Lung (tissue), 12 donors: Measurements from ENCODE around the gene OR10K1. TPM values are rescaled to one million over a fixed set of nuclear protein-coding genes. Genes with fewer than 3 reads are reported as not detected.
"Not testable (repeated sequence)": the region's sequence is repeated elsewhere in the genome, so short reads cannot be mapped to it uniquely, and the experiment has no call there.

ENCODE experiments used
- ATAC-seq: fragments of 200-7000 bp; cut with Tn5 transposase; one replicate; pipeline ENCODE4 v1.9.1; 2020; ENCODE audit warnings: moderate number of reproducible peaks; ENCODE audit not compliant: insufficient read depth, low FRiP score
- DNase-seq, 3 donors: peaks; one replicate each; pipeline ENCODE4 v3.0.0-alpha.2; 2013 to 2017
- H3K27ac ChIP-seq, 2 donors: one replicate each; pipeline ENCODE4 v1.5.1; 2013; ENCODE audit warnings: mild to moderate bottlenecking in 2 of 2, moderate library complexity in 2 of 2, control low read depth in 1 of 2, inconsistent platforms in 1 of 2, low read depth in 1 of 2, low read length in 1 of 2
- H3K27me3 ChIP-seq, 3 donors: one replicate each; pipeline ENCODE4 v1.5.1; 2013; ENCODE audit warnings: low read length in 2 of 3; ENCODE audit not compliant: control insufficient read depth in 3 of 3, insufficient read depth in 3 of 3
- H3K36me3 ChIP-seq, 4 donors: one replicate each; pipeline ENCODE4 v1.5.1; 2013; ENCODE audit warnings: low read length in 4 of 4, mild to moderate bottlenecking in 1 of 4, moderate library complexity in 1 of 4; ENCODE audit not compliant: control insufficient read depth in 4 of 4, insufficient read depth in 4 of 4
- H3K4me1 ChIP-seq, 5 donors: one replicate each; pipeline ENCODE4 v1.5.1; 2013; ENCODE audit warnings: low read length in 5 of 5, mild to moderate bottlenecking in 2 of 5, moderate library complexity in 1 of 5; ENCODE audit not compliant: control insufficient read depth in 5 of 5, insufficient read depth in 5 of 5
- H3K4me3 ChIP-seq: one replicate; pipeline ENCODE4 v1.5.1; 2013; ENCODE audit warnings: mild to moderate bottlenecking, control low read depth, moderate library complexity
- H3K9ac ChIP-seq, 2 donors: one replicate each; pipeline ENCODE4 v1.5.1; 2013; ENCODE audit warnings: low read length in 2 of 2, control low read depth in 1 of 2; ENCODE audit not compliant: insufficient read depth in 1 of 2
- H3K9me3 ChIP-seq, 4 donors: one replicate each; pipeline ENCODE4 v1.5.1; 2013; ENCODE audit warnings: low read length in 3 of 4, mild to moderate bottlenecking in 1 of 4, moderate library complexity in 1 of 4; ENCODE audit not compliant: control insufficient read depth in 4 of 4, insufficient read depth in 3 of 4
- WGBS, 2 donors: extraction: QIAGEN DNeasy Blood & Tissue Kit; methylation state at CpG; one replicate each; pipeline ENCODE4 v1.1.7; 2013; 5-methylcytosine and 5-hydroxymethylcytosine counted together
- polyA plus RNA-seq, 2 donors: library from polyadenylated mRNA; stranded (reverse); fragments of 200-250 nt; gene quantifications; one replicate each; pipeline ENCODE4 v1.2.1, GENCODE V29; 2013
- total RNA-seq, 2 donors: library from RNA; depleted of rRNA in 1 of 2; stranded (reverse); fragments of >200 nt in 1 of 2; gene quantifications; one replicate each; pipeline ENCODE4 v1.2.1, GENCODE V29; 2014 to 2021
- TF ChIP-seq, protein P1 (sequence below): IDR thresholded peaks from 2 replicates; pipeline ENCODE4 v1.5.1; 2012; ENCODE audit warnings: mild to moderate bottlenecking; ENCODE audit errors: control extremely low read depth, extremely low read depth
- donor health status: control.
- donor health status: control.
- donor health status: Bipolar disorder and iron deficiency.
- donor health status: healthy.
- donor health status: DM: yes; HTN: yes; CAD: no.

Gene OR10K1
- total and polyA plus RNA-seq, 4 donors: not detected

DNA sequence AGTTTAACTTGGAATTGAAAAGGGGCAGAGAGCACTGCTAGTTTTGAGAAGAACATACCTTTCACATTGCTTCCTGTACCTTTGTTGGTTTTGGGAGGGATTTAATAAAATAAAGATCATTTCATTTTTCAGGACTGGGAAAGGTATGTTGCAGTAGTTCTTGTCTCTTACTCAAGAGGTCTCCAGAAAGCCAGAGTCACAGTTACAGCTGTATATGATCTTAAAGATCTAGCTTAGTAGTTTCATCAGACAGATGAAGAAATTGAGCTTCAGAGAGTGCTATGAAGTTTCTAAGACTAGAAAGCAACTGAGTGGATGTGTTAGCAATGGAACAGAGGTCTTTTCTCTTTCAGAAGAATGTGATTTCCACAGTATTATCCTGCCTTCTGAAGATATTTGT lies 36.6 kb upstream of the OR10K1 start:
- no peak overlapping the region for H3K4me3 ChIP-seq
- H3K27ac ChIP-seq: no peak overlapping the region
- ATAC-seq: no peak
- no peaks in the 10 kb centered on the region for H3K27me3 ChIP-seq
- no peak overlapping the region for H3K9ac ChIP-seq
- H3K9me3 ChIP-seq: no peaks in the 10 kb centered on the region
- no peaks in the 10 kb centered on the region for H3K4me1 ChIP-seq
- H3K36me3 ChIP-seq: no peaks in the 10 kb centered on the region
- TF ChIP-seq, protein P1, sequence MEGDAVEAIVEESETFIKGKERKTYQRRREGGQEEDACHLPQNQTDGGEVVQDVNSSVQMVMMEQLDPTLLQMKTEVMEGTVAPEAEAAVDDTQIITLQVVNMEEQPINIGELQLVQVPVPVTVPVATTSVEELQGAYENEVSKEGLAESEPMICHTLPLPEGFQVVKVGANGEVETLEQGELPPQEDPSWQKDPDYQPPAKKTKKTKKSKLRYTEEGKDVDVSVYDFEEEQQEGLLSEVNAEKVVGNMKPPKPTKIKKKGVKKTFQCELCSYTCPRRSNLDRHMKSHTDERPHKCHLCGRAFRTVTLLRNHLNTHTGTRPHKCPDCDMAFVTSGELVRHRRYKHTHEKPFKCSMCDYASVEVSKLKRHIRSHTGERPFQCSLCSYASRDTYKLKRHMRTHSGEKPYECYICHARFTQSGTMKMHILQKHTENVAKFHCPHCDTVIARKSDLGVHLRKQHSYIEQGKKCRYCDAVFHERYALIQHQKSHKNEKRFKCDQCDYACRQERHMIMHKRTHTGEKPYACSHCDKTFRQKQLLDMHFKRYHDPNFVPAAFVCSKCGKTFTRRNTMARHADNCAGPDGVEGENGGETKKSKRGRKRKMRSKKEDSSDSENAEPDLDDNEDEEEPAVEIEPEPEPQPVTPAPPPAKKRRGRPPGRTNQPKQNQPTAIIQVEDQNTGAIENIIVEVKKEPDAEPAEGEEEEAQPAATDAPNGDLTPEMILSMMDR: no peak
- no peak for DNase-seq

DNA sequence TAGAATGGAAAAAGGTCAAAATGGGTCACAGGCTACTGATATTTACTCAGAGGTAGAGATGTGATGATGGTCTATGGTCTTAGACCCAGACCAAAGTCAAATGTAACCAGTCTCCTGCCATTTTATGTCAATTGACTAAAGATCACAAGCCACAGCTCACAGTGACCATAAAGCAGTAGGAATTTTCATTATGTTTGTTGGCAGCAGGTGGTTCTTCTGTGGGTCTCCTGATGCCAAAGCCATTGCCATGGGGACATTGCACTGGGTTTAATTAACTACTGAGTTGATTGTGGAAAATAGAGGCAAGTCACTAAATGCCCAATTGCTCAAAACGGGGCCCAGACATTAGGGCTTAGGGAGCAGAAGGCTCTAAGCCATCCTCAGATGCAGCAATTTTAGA lies 35.5 kb upstream of the OR10K1 start, which contains the start of gene OR10K2:
OR10K2 (minus strand) TSS at position 101 of the 400 bp plus-strand sequence. CDS start 5,371 bp downstream, outside the sequence.
- TF ChIP-seq, protein P1: no peak
- ATAC-seq (no peak), DNase-seq (no peak)
- no peaks in the 10 kb centered on the region for H3K4me1 ChIP-seq
- no peak within 1 kb of the TSS for H3K9ac ChIP-seq
- no peak within 1 kb of the TSS for H3K4me3 ChIP-seq
- no peaks in the 10 kb centered on the region for H3K27me3 ChIP-seq
- no peak within 1 kb of the TSS for H3K27ac ChIP-seq
- no peaks in the 10 kb centered on the region for H3K36me3 ChIP-seq
- 83 to 100% methylated on average over 1 of the region's 1 CpG for WGBS, 2 donors
- H3K9me3 ChIP-seq: no peaks in the 10 kb centered on the region

DNA sequence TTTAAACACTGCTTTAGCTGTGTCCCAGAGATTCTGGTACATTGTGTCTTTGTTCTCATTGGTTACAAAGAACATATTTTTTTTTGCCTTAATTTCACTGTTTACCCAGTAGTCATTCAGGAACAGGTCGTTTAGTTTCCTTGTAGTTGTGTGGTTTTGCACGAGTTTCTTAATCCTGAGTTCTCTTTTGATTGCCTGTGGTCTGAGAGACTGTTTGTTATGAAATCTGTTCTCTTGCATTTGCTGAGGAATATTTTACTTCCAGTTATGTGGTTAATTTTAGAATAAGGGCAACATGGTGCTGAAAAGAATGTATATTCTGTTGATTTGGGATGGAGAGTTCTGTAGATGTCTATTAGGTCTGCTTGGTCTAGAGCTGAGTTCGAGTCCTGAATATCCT lies 31.5 kb upstream of the OR10K1 start:
- H3K9ac ChIP-seq, H3K4me1 ChIP-seq, H3K27ac ChIP-seq, H3K36me3 ChIP-seq, H3K27me3 ChIP-seq, ATAC-seq, H3K4me3 ChIP-seq, DNase-seq, H3K9me3 ChIP-seq: not testable (repeated sequence)
- WGBS, 2 donors: 37 to 47% methylated on average over 3 of the region's 3 CpGs

DNA sequence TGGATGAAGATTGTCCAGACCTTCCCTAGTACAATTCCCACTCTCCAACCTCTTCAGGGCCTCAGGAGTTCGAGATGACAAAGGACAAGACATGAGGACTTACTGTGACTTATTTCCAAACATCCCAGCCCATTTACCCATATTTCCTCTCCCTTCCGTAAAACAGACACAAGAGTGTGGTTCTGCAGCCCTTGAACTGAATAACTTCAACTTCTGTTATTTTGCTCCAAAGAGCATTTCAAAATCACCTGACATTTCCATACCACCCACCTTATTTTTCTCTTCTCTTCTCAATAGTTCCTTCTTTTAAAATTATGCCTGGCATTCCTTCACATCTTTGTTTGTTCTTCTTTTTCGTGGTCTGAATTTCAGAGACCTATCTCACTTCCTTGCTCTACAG lies 26.9 kb upstream of the OR10K1 start:
- no peaks in the 10 kb centered on the region for H3K4me1 ChIP-seq
- TF ChIP-seq, protein P1: no peak
- no peaks in the 10 kb centered on the region for H3K27me3 ChIP-seq
- DNase-seq: no peak
- no peak overlapping the region for H3K9ac ChIP-seq
- no peaks in the 10 kb centered on the region for H3K36me3 ChIP-seq
- H3K4me3 ChIP-seq: no peak overlapping the region
- WGBS, 2 donors: 15 to 32% methylated on average over 3 of the region's 3 CpGs
- H3K27ac ChIP-seq: no peak overlapping the region
- H3K9me3 ChIP-seq: peaks cover 0 to 9% (median 0%) of the 10 kb centered on the region in 4 donors
- ATAC-seq: no peak
